A549 (cell line): Measurements from ENCODE around the gene TESPA1. TPM values are rescaled to one million over a fixed set of nuclear protein-coding genes. Genes with fewer than 3 reads are reported as not detected.

ENCODE experiments used
- ATAC-seq, 2 experiments: fragments of 200-7000 bp in 1 of 2; fragments of >200 bp in 1 of 2; cut with Nextera tagmentation in 1 of 2; cut with Tn5 transposase in 1 of 2; 3 replicates each; pipeline versions ENCODE4 v1.8.0 to v1.9.1; 2018 to 2020; ENCODE audit warnings: mild to moderate bottlenecking in 1 of 2, moderate library complexity in 1 of 2
- CTCF ChIA-PET: fragments of 300-600 bp; sonication (Branson Sonifier 250); formaldehyde crosslinking; extraction: SDS; loops from one replicate; lab custom pipeline; 2021; ENCODE audit warnings: antibody characterized with exemption, inconsistent platforms; lab: Yijun Ruan, JAX
- POLR2A ChIA-PET: fragments of 350-600 bp; formaldehyde crosslinking; extraction: SDS; loops from one replicate; lab custom pipeline; 2021; ENCODE audit warnings: antibody characterized with exemption, inconsistent platforms; lab: Yijun Ruan, JAX
- DNase-seq, 2 experiments: peaks; one replicate each; pipeline versions ENCODE4 v3.0.0 to v3.0.0-alpha.2; 2011 to 2016; ENCODE audit warnings: low read depth in 1 of 2, low spot score in 1 of 2
- FAIRE-seq: peaks from 2 replicates; lab custom pipeline; 2011; peaks lifted over from hg19 to GRCh38; lab: Jason Lieb, UNC
- H3K27ac ChIP-seq, 2 experiments: fragments of >200 bp; sonication (Bioruptor Twin); formaldehyde crosslinking; 3 replicates each; pipeline ENCODE4 v1.5.1; 2016 to 2017
- H3K4me1 ChIP-seq: fragments of >200 bp; sonication (Bioruptor Twin); formaldehyde crosslinking; 3 replicates; pipeline ENCODE4 v1.6.1; 2016
- H3K4me2 ChIP-seq: fragments of >200 bp; sonication (Bioruptor Twin); formaldehyde crosslinking; 3 replicates; pipeline ENCODE4 v1.6.1; 2016
- H3K4me3 ChIP-seq: fragments of >200 bp; sonication (Bioruptor Twin); formaldehyde crosslinking; 3 replicates; pipeline ENCODE4 v1.5.1; 2016
- H3K9me3 ChIP-seq: fragments of >200 bp; sonication (Bioruptor Twin); formaldehyde crosslinking; 3 replicates; pipeline ENCODE4 v1.6.1; 2016
- BHLHE40 ChIP-seq: IDR thresholded peaks from 2 replicates; pipeline ENCODE4 v1.6.1; 2012; ENCODE audit warnings: low read depth, low read length, inconsistent platforms
- CBX2 ChIP-seq: fragments of 200-600 bp; sonication (generic); IDR thresholded peaks from 2 replicates; pipeline ENCODE4 v1.6.1; 2016; ENCODE audit warnings: low read depth, mild to moderate bottlenecking, borderline replicate concordance
- CBX8 ChIP-seq: fragments of 200-600 bp; sonication (generic); IDR thresholded peaks from 2 replicates; pipeline ENCODE4 v1.6.1; 2016
- EHF ChIP-seq: fragments of 250-450 bp; sonication (Bioruptor Pico); IDR thresholded peaks from 2 replicates; pipeline ENCODE4 v1.5.0; 2020; ENCODE audit warnings: mild to moderate bottlenecking
- ESRRA ChIP-seq: fragments of 150-350 bp; IDR thresholded peaks from 2 replicates; pipeline ENCODE4 v1.6.1; 2014; ENCODE audit warnings: mild to moderate bottlenecking, low read length, borderline replicate concordance
- FOSB ChIP-seq: fragments of 250-450 bp; sonication (Bioruptor Pico); IDR thresholded peaks from 2 replicates; pipeline ENCODE4 v1.5.0; 2020; ENCODE audit warnings: mild to moderate bottlenecking, moderate library complexity
- FOSL2 ChIP-seq, 2 experiments: fragments of 450-650 bp in 1 of 2; fragments of >200 bp in 1 of 2; sonication (Bioruptor Twin) in 1 of 2; formaldehyde crosslinking; IDR thresholded peaks; 2 replicates each; pipeline versions ENCODE4 v1.5.0 to v1.6.1; 2016 to 2020; ENCODE audit warnings: mild to moderate bottlenecking in 1 of 2, moderate library complexity in 1 of 2
- HDAC2 ChIP-seq: fragments of 200-600 bp; sonication (generic); IDR thresholded peaks from 2 replicates; pipeline ENCODE4 v1.6.1; 2016
- HOXA7 ChIP-seq: fragments of 250-450 bp; sonication (Bioruptor Pico); IDR thresholded peaks from 2 replicates; pipeline ENCODE4 v1.5.0; 2020; ENCODE audit warnings: mild to moderate bottlenecking, moderate library complexity
- HOXB13 ChIP-seq: fragments of 250-450 bp; sonication (Bioruptor Pico); IDR thresholded peaks from 2 replicates; pipeline ENCODE4 v1.5.0; 2020; ENCODE audit warnings: low read depth, mild to moderate bottlenecking, moderate library complexity
- HOXB5 ChIP-seq: fragments of 250-450 bp; sonication (Bioruptor Pico); IDR thresholded peaks from 2 replicates; pipeline ENCODE4 v1.5.0; 2020; ENCODE audit warnings: mild to moderate bottlenecking, moderate library complexity
- MAFK ChIP-seq: fragments of 450-650 bp; IDR thresholded peaks from 2 replicates; pipeline ENCODE4 v1.6.1; 2014; ENCODE audit not compliant: partially characterized antibody
- MAZ ChIP-seq: fragments of 150-350 bp; IDR thresholded peaks from 2 replicates; pipeline ENCODE4 v1.6.1; 2014; ENCODE audit warnings: antibody characterized with exemption, low read depth, low read length, borderline replicate concordance
- NPAS2 ChIP-seq: fragments of 250-450 bp; sonication (Bioruptor Pico); IDR thresholded peaks from 2 replicates; pipeline ENCODE4 v1.8.0; 2022; ENCODE audit warnings: mild to moderate bottlenecking, moderate library complexity, borderline replicate concordance
- NR3C1 ChIP-seq: fragments of >200 bp; sonication (Bioruptor Twin); formaldehyde crosslinking; IDR thresholded peaks from 3 replicates; pipeline ENCODE4 v1.6.1; 2017
- POLR2A ChIP-seq: IDR thresholded peaks from 2 replicates; pipeline ENCODE4 v1.6.1; 2012; ENCODE audit warnings: mild to moderate bottlenecking, low read length
- POLR2AphosphoS2 ChIP-seq: conservative IDR thresholded peaks from 2 replicates; pipeline ENCODE4 v1.6.1; 2012; ENCODE audit warnings: low read length, improper control_type of control experiment, inconsistent platforms
- RCOR1 ChIP-seq: fragments of 150-350 bp; IDR thresholded peaks from 2 replicates; pipeline ENCODE4 v1.6.1; 2014; ENCODE audit warnings: antibody characterized with exemption, low read length, low read depth
- TP53 ChIP-seq: fragments of 250-450 bp; sonication (Bioruptor Pico); IDR thresholded peaks from 2 replicates; pipeline ENCODE4 v1.5.0; 2021; ENCODE audit warnings: mild to moderate bottlenecking, moderate library complexity
- ZSCAN20 ChIP-seq: fragments of 250-450 bp; sonication (Bioruptor Pico); IDR thresholded peaks from 2 replicates; pipeline ENCODE4 v1.8.0; 2022; ENCODE audit warnings: mild to moderate bottlenecking, moderate library complexity
- WGBS: methylation state at CpG from one replicate; pipeline ENCODE4 v1.1.6; 2017; ENCODE audit errors: missing lambda C conversion rate; 5-methylcytosine and 5-hydroxymethylcytosine counted together
- polyA plus RNA-seq, 4 experiments: library from polyadenylated mRNA; depleted of rRNA in 3 of 4; stranded (reverse); fragments of >200 nt; fragmentation: RNase III in 1 of 4; extraction: RNeasy Plus Mini Kit Qiagen cat#74134 plus additional on column Dnase treatment in 1 of 4; gene quantifications; 2 replicates in 3 of 4; 3 replicates in 1 of 4; pipeline ENCODE4 v1.2.3, GENCODE V29; 2011 to 2017
- TF ChIP-seq, protein P1 (sequence below): IDR thresholded peaks from 2 replicates; pipeline ENCODE4 v1.6.1; 2012; ENCODE audit warnings: low read depth, borderline replicate concordance
- TF ChIP-seq, protein P2 (sequence below): fragments of 250-450 bp; sonication (Bioruptor Pico); IDR thresholded peaks from 2 replicates; pipeline ENCODE4 v1.5.0; 2020; ENCODE audit warnings: low read depth, mild to moderate bottlenecking, moderate library complexity
- TF ChIP-seq, protein P3 (sequence below): IDR thresholded peaks from 2 replicates; pipeline ENCODE4 v1.6.1; 2012
- TF ChIP-seq, protein P4 (sequence below): fragments of 250-450 bp; sonication (Bioruptor Pico); IDR thresholded peaks from 2 replicates; pipeline ENCODE4 v1.5.0; 2021; ENCODE audit warnings: mild to moderate bottlenecking, moderate library complexity, borderline replicate concordance
- TF ChIP-seq, protein P5 (sequence below): fragments of >200 bp; sonication (Bioruptor Twin); formaldehyde crosslinking; IDR thresholded peaks from 3 replicates; pipeline ENCODE4 v1.6.1; 2016

TESPA1 gene
- polyA plus RNA-seq, 2 of the 4 experiments (the other 2 are of a cell fraction) = not detected

DNA sequence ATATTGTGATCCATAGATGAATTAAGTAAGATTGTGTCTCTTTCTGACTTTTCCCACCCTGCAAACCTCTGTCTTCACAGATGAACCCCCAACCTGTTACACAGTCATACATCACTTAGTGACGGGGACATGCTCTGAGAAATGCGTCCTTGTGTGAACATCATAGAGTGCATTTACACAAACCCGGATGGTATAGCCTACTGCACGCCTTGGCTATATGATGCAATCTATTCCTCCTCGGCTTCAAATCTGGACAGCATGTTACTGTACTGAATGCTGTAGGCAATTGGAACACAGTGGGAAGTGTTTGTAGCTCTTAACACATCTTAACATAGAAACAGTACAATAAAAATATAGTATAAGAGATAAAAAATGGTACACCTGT, 7.4 kb upstream of the TESPA1 start:
- TF ChIP-seq NR3C1 (no peak), CBX8 (no peak), MAFK (no peak), HOXB13 (CRISPR knock-in tag) (no peak), FOSL2 (IDR thresholded peaks at IDR 0.05) (no peak), FOSL2 (CRISPR knock-in tag; IDR thresholded peaks at IDR 0.05) (no peak), HOXA7 (no peak), ESRRA (no peak), RCOR1 (no peak), MAZ (no peak), NPAS2 (CRISPR knock-in tag) (no peak), CBX2 (no peak), TP53 (CRISPR knock-in tag) (no peak), HOXB5 (no peak), EHF (CRISPR knock-in tag) (no peak), POLR2A (no peak), POLR2AphosphoS2 (no peak)
- TF ChIP-seq, protein P1, sequence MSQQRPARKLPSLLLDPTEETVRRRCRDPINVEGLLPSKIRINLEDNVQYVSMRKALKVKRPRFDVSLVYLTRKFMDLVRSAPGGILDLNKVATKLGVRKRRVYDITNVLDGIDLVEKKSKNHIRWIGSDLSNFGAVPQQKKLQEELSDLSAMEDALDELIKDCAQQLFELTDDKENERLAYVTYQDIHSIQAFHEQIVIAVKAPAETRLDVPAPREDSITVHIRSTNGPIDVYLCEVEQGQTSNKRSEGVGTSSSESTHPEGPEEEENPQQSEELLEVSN = no peak
- TF ChIP-seq, protein P2, sequence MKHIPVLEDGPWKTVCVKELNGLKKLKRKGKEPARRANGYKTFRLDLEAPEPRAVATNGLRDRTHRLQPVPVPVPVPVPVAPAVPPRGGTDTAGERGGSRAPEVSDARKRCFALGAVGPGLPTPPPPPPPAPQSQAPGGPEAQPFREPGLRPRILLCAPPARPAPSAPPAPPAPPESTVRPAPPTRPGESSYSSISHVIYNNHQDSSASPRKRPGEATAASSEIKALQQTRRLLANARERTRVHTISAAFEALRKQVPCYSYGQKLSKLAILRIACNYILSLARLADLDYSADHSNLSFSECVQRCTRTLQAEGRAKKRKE (CRISPR knock-in tag) = no peak
- TF ChIP-seq, protein P3, sequence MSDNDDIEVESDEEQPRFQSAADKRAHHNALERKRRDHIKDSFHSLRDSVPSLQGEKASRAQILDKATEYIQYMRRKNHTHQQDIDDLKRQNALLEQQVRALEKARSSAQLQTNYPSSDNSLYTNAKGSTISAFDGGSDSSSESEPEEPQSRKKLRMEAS = no peak
- TF ChIP-seq, protein P4, sequence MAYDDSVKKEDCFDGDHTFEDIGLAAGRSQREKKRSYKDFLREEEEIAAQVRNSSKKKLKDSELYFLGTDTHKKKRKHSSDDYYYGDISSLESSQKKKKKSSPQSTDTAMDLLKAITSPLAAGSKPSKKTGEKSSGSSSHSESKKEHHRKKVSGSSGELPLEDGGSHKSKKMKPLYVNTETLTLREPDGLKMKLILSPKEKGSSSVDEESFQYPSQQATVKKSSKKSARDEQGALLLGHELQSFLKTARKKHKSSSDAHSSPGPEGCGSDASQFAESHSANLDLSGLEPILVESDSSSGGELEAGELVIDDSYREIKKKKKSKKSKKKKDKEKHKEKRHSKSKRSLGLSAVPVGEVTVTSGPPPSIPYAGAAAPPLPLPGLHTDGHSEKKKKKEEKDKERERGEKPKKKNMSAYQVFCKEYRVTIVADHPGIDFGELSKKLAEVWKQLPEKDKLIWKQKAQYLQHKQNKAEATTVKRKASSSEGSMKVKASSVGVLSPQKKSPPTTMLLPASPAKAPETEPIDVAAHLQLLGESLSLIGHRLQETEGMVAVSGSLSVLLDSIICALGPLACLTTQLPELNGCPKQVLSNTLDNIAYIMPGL (CRISPR knock-in tag) = no peak
- ATAC-seq = no peak
- Histone ChIP-seq H3K4me2 (no peak overlapping the region), H3K27ac (no peak overlapping the region), H3K4me1 (no peaks in the 10 kb centered on the region), H3K9me3 (no peaks in the 10 kb centered on the region), H3K4me3 (no peak overlapping the region)
- CTCF ChIA-PET = interaction anchor here (1.1 to 9.3 kb wide), 13 partner anchors 12 to 243 kb away, joined by 3 to 268 read pairs (median 9); no protein-coding TSS in a partner anchor
- 47% methylated on average over 5 of the region's 5 CpGs for WGBS
- FAIRE-seq = no peak
- POLR2A ChIA-PET = no interaction called here
- DNase-seq = no peak

DNA sequence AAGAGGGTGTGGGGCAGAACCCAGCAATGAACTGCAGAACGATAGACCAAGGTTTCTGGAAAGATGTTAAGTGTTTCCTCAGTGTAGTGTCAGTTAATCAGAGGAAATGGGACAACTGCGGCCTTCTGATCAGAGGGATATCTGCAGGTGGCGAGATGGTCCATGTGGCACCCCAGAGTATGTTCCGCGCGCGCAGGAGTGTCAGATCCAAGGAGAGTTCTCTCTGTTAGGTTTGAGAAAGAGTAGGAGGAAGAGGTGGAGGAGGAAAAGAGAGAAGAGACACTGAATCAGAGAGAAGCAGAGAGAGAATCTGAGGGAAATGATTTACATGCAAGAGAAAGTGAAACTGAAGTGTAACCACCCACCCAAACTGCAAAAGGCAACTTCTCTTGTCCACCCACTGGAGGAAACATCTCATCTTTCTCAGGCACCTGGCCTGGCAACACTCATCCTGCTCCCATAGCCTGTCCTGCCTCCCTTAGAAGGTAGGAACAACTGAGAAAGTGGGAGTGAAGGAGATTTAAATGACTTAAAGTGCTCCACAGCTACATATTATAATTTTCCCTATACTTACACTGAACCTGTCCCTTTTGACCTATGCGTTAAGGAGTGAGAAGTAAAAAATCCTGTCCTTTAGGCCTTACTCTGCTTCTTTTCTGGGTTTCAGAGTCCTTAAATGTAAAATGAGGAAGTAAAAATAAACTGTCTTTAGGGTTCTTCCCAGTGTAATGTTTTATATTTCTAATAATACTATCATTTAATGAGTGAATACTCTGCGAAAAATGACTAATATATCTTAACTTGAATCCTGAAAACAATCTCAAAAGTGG, 6.8 kb upstream of the TESPA1 start:
- H3K4me1 ChIP-seq = no peaks in the 10 kb centered on the region
- no peak for DNase-seq
- ChIA-PET CTCF (interaction anchor here (2.3 to 9.3 kb wide), 4 partner anchors 16 to 242 kb away, joined by 8 to 268 read pairs (median 14); no protein-coding TSS in a partner anchor), POLR2A (no interaction called here)
- ATAC-seq = no peak
- FAIRE-seq = no peak
- H3K4me3 ChIP-seq = no peak overlapping the region
- WGBS = 66% methylated on average over 9 of the region's 9 CpGs
- no peaks in the 10 kb centered on the region for H3K9me3 ChIP-seq
- H3K27ac ChIP-seq = no peak overlapping the region
- no peak overlapping the region for H3K4me2 ChIP-seq
- TF ChIP-seq HDAC2 (no peak), CBX8 (no peak), ZSCAN20 (no peak), POLR2AphosphoS2 (no peak), FOSL2 (IDR thresholded peaks at IDR 0.05) (no peak), FOSL2 (CRISPR knock-in tag; IDR thresholded peaks at IDR 0.05) (no peak), BHLHE40 (no peak), POLR2A (no peak), FOSB (CRISPR knock-in tag) (no peak)
- TF ChIP-seq, protein P1 = no peak
- TF ChIP-seq, protein P5, sequence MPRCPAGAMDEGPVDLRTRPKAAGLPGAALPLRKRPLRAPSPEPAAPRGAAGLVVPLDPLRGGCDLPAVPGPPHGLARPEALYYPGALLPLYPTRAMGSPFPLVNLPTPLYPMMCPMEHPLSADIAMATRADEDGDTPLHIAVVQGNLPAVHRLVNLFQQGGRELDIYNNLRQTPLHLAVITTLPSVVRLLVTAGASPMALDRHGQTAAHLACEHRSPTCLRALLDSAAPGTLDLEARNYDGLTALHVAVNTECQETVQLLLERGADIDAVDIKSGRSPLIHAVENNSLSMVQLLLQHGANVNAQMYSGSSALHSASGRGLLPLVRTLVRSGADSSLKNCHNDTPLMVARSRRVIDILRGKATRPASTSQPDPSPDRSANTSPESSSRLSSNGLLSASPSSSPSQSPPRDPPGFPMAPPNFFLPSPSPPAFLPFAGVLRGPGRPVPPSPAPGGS = no peak
